ENCODE data around the gene NIP7. TPM values are rescaled to one million over a fixed set of nuclear protein-coding genes. Genes with fewer than 3 reads are reported as not detected.
A peak's percentile ranks its signal among the peaks of the same experiment; 100 is the strongest.

Gene NIP7
- total and polyA plus RNA-seq, 2 donors: 23.1 to 23.5 TPM

GRCh38 chr16:69302301-69302700 is 37.3 kb upstream of the NIP7 start:
- Histone ChIP-seq H3K9me3 (ENCODE audit: control insufficient read depth in 2 of 2, insufficient read depth in 1 of 2, low read length in 1 of 2) (no peaks in the 10 kb centered on the region), H3K36me3 (ENCODE audit: control insufficient read depth in 2 of 2, insufficient read depth in 2 of 2, low read length in 1 of 2) (peaks cover 12% of the 10 kb centered on the region in 2 donors), H3K27me3 (ENCODE audit: control insufficient read depth in 2 of 2, insufficient read depth in 1 of 2, low read length in 1 of 2) (no peaks in the 10 kb centered on the region), H3K4me1 (ENCODE audit: control insufficient read depth in 2 of 2, insufficient read depth in 2 of 2, low read length in 2 of 2) (no peaks in the 10 kb centered on the region), H3K27ac (ENCODE audit: low read depth in 1 of 2, low read length in 1 of 2) (no peak overlapping the region), H3K4me3 (ENCODE audit: low read length in 2 of 2) (no peak overlapping the region)
- DNase-seq (ENCODE audit: low read depth in 6 of 9, low spot score in 9 of 9): no peak
- WGBS: 98% methylated on average over 4 of the region's 4 CpGs

GRCh38 chr16:69306031-69306430 is 33.5 kb upstream of the NIP7 start:
- Histone ChIP-seq H3K4me1 (ENCODE audit: control insufficient read depth in 2 of 2, insufficient read depth in 2 of 2, low read length in 2 of 2) (peaks cover 3 to 7% of the 10 kb centered on the region in 2 donors), H3K36me3 (ENCODE audit: control insufficient read depth in 2 of 2, insufficient read depth in 2 of 2, low read length in 1 of 2) (peaks cover 0 to 12% of the 10 kb centered on the region in 2 donors), H3K9me3 (ENCODE audit: control insufficient read depth in 2 of 2, insufficient read depth in 1 of 2, low read length in 1 of 2) (peaks cover 0 to 7% of the 10 kb centered on the region in 2 donors), H3K27me3 (ENCODE audit: control insufficient read depth in 2 of 2, insufficient read depth in 1 of 2, low read length in 1 of 2) (no peaks in the 10 kb centered on the region), H3K4me3 (ENCODE audit: low read length in 2 of 2) (no peak overlapping the region), H3K27ac (ENCODE audit: low read depth in 1 of 2, low read length in 1 of 2) (no peak overlapping the region)
- DNase-seq (ENCODE audit: low read depth in 6 of 9, low spot score in 9 of 9): no peak
- 90% methylated on average over 1 of the region's 1 CpG for WGBS

GRCh38 chr16:69307091-69307490 is 32.5 kb upstream of the NIP7 start:
- H3K27ac ChIP-seq (ENCODE audit: low read depth in 1 of 2, low read length in 1 of 2): no peak overlapping the region
- peaks cover 0 to 4% of the 10 kb centered on the region in 2 donors for H3K36me3 ChIP-seq (ENCODE audit: control insufficient read depth in 2 of 2, insufficient read depth in 2 of 2, low read length in 1 of 2)
- peaks cover 0 to 7% of the 10 kb centered on the region in 2 donors for H3K9me3 ChIP-seq (ENCODE audit: control insufficient read depth in 2 of 2, insufficient read depth in 1 of 2, low read length in 1 of 2)
- 99% methylated on average over 1 of the region's 1 CpG for WGBS
- H3K4me1 ChIP-seq (ENCODE audit: control insufficient read depth in 2 of 2, insufficient read depth in 2 of 2, low read length in 2 of 2): peaks cover 4 to 10% of the 10 kb centered on the region in 2 donors
- H3K27me3 ChIP-seq (ENCODE audit: control insufficient read depth in 2 of 2, insufficient read depth in 1 of 2, low read length in 1 of 2): no peaks in the 10 kb centered on the region
- no peak for DNase-seq (ENCODE audit: low read depth in 6 of 9, low spot score in 9 of 9)
- no peak overlapping the region for H3K4me3 ChIP-seq (ENCODE audit: low read length in 2 of 2)

GRCh38 chr16:69307856-69308255 is 31.7 kb upstream of the NIP7 start:
- DNase-seq (ENCODE audit: low read depth in 6 of 9, low spot score in 9 of 9): no peak
- 98% methylated on average over 2 of the region's 2 CpGs for WGBS
- peaks cover 6 to 13% of the 10 kb centered on the region in 2 donors for H3K4me1 ChIP-seq (ENCODE audit: control insufficient read depth in 2 of 2, insufficient read depth in 2 of 2, low read length in 2 of 2)
- no peak overlapping the region for H3K27ac ChIP-seq (ENCODE audit: low read depth in 1 of 2, low read length in 1 of 2)
- no peaks in the 10 kb centered on the region for H3K27me3 ChIP-seq (ENCODE audit: control insufficient read depth in 2 of 2, insufficient read depth in 1 of 2, low read length in 1 of 2)
- peaks cover 0 to 7% of the 10 kb centered on the region in 2 donors for H3K9me3 ChIP-seq (ENCODE audit: control insufficient read depth in 2 of 2, insufficient read depth in 1 of 2, low read length in 1 of 2)
- H3K36me3 ChIP-seq (ENCODE audit: control insufficient read depth in 2 of 2, insufficient read depth in 2 of 2, low read length in 1 of 2): no peaks in the 10 kb centered on the region
- no peak overlapping the region for H3K4me3 ChIP-seq (ENCODE audit: low read length in 2 of 2)

- 94% methylated on average over 12 of the region's 12 CpGs for WGBS
- Histone ChIP-seq H3K36me3 (ENCODE audit: control insufficient read depth in 2 of 2, insufficient read depth in 2 of 2, low read length in 1 of 2) (peaks cover 4 to 7% of the 10 kb centered on the region in 2 donors), H3K27ac (ENCODE audit: low read depth in 1 of 2, low read length in 1 of 2) (no peak overlapping the region), H3K9me3 (ENCODE audit: control insufficient read depth in 2 of 2, insufficient read depth in 1 of 2, low read length in 1 of 2) (peaks cover 0 to 7% of the 10 kb centered on the region in 2 donors), H3K4me3 (ENCODE audit: low read length in 2 of 2) (no peak overlapping the region), H3K27me3 (ENCODE audit: control insufficient read depth in 2 of 2, insufficient read depth in 1 of 2, low read length in 1 of 2) (no peaks in the 10 kb centered on the region), H3K4me1 (ENCODE audit: control insufficient read depth in 2 of 2, insufficient read depth in 2 of 2, low read length in 2 of 2) (peaks cover 8 to 13% of the 10 kb centered on the region in 2 donors)
- DNase-seq (ENCODE audit: low read depth in 6 of 9, low spot score in 9 of 9): no peak
Observed at GRCh38 chr16:69309316-69309715, 30.3 kb upstream of the NIP7 start.

- H3K36me3 ChIP-seq (ENCODE audit: control insufficient read depth in 2 of 2, insufficient read depth in 2 of 2, low read length in 1 of 2): peaks cover 20 to 22% of the 10 kb centered on the region in 2 donors
- peak within 1 kb of the TSS; percentile 63 to 97 for H3K4me3 ChIP-seq (ENCODE audit: low read length in 2 of 2)
- H3K27ac ChIP-seq (ENCODE audit: low read depth in 1 of 2, low read length in 1 of 2): peak within 1 kb of the TSS; percentile 76 to 89
- 10% methylated on average over 70 of the region's 70 CpGs for WGBS
- H3K4me1 ChIP-seq (ENCODE audit: control insufficient read depth in 2 of 2, insufficient read depth in 2 of 2, low read length in 2 of 2): peaks cover 8 to 13% of the 10 kb centered on the region in 2 donors
- peaks cover 0 to 7% of the 10 kb centered on the region in 2 donors for H3K9me3 ChIP-seq (ENCODE audit: control insufficient read depth in 2 of 2, insufficient read depth in 1 of 2, low read length in 1 of 2)
- H3K27me3 ChIP-seq (ENCODE audit: control insufficient read depth in 2 of 2, insufficient read depth in 1 of 2, low read length in 1 of 2): no peaks in the 10 kb centered on the region
- DNase-seq (ENCODE audit: low read depth in 6 of 9, low spot score in 9 of 9): peak; percentile 72 to 97 (median 93)
Observed at GRCh38 chr16:69310653-69311532, 28.7 kb upstream of the NIP7 start, which contains the start of gene VPS4A. VPS4A (plus strand) TSS chr16:69311350; CDS start chr16:69311512, 162 bp downstream.

GRCh38 chr16:69311533-69312387 is 27.8 kb upstream of the NIP7 start:
- H3K27ac ChIP-seq (ENCODE audit: low read depth in 1 of 2, low read length in 1 of 2): peak overlapping the region in 1 of 2 donors; percentile 78
- DNase-seq (ENCODE audit: low read depth in 6 of 9, low spot score in 9 of 9): peak in 4 of 9 donors; percentile 9 to 27 (median 18)
- peaks cover 28 to 31% of the 10 kb centered on the region in 2 donors for H3K36me3 ChIP-seq (ENCODE audit: control insufficient read depth in 2 of 2, insufficient read depth in 2 of 2, low read length in 1 of 2)
- peaks cover 0 to 7% of the 10 kb centered on the region in 2 donors for H3K9me3 ChIP-seq (ENCODE audit: control insufficient read depth in 2 of 2, insufficient read depth in 1 of 2, low read length in 1 of 2)
- 3% methylated on average over 59 of the region's 59 CpGs for WGBS
- peaks cover 8 to 13% of the 10 kb centered on the region in 2 donors for H3K4me1 ChIP-seq (ENCODE audit: control insufficient read depth in 2 of 2, insufficient read depth in 2 of 2, low read length in 2 of 2)
- H3K4me3 ChIP-seq (ENCODE audit: low read length in 2 of 2): peak overlapping the region; percentile 63 to 97
- H3K27me3 ChIP-seq (ENCODE audit: control insufficient read depth in 2 of 2, insufficient read depth in 1 of 2, low read length in 1 of 2): no peaks in the 10 kb centered on the region

- Histone ChIP-seq H3K9me3 (ENCODE audit: control insufficient read depth in 2 of 2, insufficient read depth in 1 of 2, low read length in 1 of 2) (peaks cover 0 to 7% of the 10 kb centered on the region in 2 donors), H3K27me3 (ENCODE audit: control insufficient read depth in 2 of 2, insufficient read depth in 1 of 2, low read length in 1 of 2) (no peaks in the 10 kb centered on the region), H3K4me1 (ENCODE audit: control insufficient read depth in 2 of 2, insufficient read depth in 2 of 2, low read length in 2 of 2) (peaks cover 8 to 13% of the 10 kb centered on the region in 2 donors), H3K4me3 (ENCODE audit: low read length in 2 of 2) (no peak overlapping the region), H3K27ac (ENCODE audit: low read depth in 1 of 2, low read length in 1 of 2) (no peak overlapping the region), H3K36me3 (ENCODE audit: control insufficient read depth in 2 of 2, insufficient read depth in 2 of 2, low read length in 1 of 2) (peaks cover 42 to 43% of the 10 kb centered on the region in 2 donors)
- WGBS: 96% methylated on average over 5 of the region's 5 CpGs
- DNase-seq (ENCODE audit: low read depth in 6 of 9, low spot score in 9 of 9): no peak
Observed at GRCh38 chr16:69313469-69313868, 26.1 kb upstream of the NIP7 start.

Measured in thymus (tissue), 11 donors.